K562 treated with DMSO at 1 percent for 12 hours (cell line): ENCODE results near the gene CD79B. TPM values are rescaled to one million over a fixed set of nuclear protein-coding genes. Genes with fewer than 3 reads are reported as not detected.

Experiments
- total RNA-seq: library from RNA; unstranded; fragments of 300-600 nt; gene quantifications from 2 replicates; pipeline ENCODE4 v1.2.3, GENCODE V29; 2022; ENCODE audit not compliant: insufficient read depth

Gene CD79B
- not detected in 2 replicates for total RNA-seq

DNA sequence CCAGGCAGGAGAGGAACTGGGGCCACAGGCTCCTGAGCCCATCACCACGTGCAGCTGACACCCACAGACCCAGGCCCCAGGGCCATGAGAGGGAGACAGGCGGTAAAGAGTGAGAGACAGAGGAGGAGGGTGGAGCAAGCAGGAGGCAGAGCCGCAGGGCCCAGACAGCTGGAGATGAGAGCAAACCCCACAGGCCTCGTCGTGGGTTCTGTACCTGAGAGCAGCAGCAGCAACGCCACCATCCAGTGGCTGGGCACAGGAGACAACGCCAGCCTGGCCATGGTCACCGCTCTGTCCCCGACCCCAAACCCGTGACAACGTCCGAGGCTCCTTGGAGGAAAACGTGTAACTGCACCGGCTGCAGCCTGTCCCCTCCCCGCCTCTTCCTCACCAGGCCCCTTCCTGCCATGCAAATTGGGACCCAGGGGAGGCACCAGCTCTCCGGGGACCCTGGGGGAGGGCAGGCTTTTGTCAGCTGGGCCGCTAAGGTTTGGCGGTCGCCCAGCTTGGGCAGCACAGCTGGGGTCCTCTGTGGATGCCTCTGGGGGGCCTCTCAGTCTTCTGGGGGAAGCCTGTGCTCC lies at the start of gene CD79B:
Gene CD79B (minus strand): TSS at position 351 of the 581 bp plus-strand sequence. CDS start 70 bp downstream, at position 281.

DNA sequence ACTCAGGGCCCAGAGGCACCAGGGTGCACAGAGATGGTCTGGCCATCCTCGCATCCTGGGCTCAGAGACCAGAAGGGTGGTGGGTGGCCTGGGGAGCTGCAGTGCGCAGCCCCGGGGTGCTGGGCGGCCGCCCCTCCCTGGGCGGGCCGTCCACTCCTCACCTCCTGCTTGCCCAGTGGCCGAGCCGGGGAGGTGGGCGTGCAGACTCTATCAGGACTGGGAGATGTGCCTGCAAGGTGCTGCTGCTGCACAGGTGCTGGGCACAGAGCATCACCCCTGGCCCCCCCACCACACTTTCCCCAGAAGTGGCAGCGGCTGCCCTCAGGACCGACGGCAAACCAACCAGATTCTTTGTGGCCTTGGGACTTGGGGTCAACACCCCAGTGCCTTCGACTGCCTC lies 40.7 kb upstream of the CD79B start, which contains the start of gene SCN4A:
Gene SCN4A (minus strand): TSS at position 123 of the 400 bp plus-strand sequence. CDS start 77 bp downstream, at position 46.

DNA sequence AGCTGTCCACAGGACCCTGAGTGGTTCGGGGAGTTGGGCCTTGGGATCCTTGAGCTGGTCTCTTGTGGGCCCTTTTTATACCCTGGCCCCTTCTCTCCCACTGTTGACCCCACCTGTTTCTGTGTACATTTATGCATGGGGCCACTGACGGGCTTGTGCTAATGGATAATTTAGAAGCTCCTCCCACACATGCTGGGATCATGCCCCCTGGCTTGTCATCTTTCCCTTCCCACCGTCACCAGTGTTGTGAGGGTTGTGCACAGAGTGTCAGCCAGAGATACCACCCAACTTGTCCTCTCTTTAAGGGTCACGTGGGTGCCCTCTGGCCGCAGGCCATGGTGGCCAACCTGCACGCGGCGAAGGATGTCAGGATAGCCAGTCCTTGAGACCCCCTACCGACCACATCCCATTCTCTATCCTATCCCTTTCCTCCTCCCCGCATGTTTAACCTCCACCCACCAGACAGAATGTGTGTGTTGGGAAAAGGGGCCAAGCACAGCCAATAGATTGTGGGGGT lies 13.3 kb downstream of the CD79B start, which contains the start of gene GH1:
Gene GH1 (minus strand): TSS at position 51 of the 517 bp plus-strand sequence. CDS start 63 bp downstream, outside the sequence.

DNA sequence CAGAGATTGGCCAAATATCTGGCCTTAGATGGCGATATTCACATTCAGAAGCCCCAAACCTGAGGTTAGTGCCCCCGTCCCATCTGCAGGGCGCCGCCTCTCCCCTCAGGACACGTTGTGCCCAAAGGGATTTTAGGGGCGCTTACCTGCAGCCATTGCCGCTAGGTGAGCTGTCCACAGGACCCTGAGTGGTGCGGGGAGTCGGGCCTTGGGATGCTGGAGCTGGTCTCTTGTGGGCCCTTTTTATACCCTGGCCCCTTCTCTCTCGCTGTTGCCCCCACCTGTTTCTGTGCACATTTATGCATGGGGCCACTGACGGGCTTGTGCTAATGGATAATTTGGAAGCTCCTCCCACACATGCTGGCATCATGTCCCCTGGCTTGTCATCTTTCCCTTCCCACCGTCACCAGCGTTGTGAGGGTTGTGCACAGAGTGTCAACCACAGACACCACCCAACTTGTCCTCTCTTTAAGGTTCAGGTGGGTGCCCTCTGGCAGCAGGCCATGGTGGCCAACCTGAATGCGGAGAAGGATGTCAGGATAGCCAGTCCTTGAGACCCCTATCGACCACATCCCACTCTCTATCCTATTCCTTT lies 21.0 kb downstream of the CD79B start, which contains the start of gene CSHL1:
Gene CSHL1 (minus strand): TSS at position 218 of the 595 bp plus-strand sequence. CDS start 62 bp downstream, at position 156.

DNA sequence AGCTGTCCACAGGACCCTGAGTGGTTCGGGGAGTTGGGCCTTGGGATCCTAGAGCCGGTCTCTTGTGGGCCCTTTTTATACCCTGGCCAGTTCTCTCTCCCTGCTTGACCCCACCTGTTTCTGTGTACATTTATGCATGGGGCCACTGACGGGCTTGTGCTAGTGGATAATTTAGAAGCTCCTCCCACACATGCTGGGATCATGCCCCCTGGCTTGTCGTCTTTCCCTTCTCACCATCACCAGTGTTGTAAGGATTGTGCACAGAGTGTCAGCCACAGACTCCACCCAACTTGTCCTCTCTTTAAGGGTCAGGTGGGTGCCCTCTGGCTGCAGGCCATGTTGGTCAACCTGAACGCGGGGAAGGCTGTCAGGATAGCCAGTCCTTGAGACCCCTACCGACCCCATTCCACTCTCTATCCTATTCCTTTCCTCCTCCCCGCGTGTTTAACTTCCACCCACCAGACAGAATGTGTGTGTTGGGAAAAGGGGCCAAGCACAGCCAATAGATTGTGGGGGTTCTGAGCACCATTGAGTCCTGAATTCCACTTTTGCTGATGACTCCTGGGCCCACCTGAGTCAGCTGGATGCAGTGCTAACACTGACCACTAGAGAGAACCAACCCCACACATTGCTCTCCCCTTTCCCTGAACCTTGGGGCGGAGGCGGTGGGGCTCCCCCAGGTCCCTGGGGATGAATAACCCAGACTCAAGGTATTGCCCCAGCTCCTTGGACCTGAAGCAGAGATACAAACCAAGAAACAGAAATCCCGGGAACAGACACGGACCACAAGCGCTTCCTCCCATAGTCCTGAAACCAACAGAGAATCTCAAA lies 35.4 kb downstream of the CD79B start, which contains the start of gene CSH1:
Gene CSH1 (minus strand): TSS at position 51 of the 831 bp plus-strand sequence. CDS start 63 bp downstream, outside the sequence.

DNA sequence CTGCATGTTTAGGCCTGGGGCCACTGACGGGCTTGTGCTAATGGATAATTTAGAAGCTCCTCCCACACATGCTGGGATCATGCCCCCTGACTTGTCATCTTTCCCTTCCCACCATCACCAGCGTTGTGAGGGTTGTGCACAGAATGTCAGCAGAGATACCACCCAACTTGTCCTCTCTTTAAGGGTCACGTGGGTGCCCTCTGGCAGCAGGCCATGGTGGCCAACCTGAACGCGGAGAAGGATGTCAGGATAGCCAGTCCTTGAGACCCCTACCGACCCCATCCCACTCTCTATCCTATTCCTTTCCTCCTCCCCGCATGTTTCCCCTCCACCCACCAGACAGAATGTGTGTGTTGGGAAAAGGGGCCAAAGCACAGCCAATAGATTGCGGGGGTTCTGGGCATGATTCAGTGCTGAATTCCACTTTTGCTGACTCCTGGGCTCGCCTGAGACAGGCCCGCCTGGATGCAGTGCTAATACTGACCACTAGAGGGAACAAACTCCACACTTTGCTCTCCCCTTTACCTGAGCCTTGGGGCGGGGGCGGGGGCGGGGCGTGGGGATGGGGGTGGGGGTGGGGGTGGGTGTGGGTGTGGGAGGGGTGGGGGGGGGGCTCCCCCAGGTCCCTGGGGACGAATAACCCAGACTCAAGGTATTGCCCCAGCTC lies 50.1 kb downstream of the CD79B start, which contains the start of gene GH2:
Gene GH2 (minus strand): TSS at position 10 of the 667 bp plus-strand sequence. CDS start 143 bp downstream, outside the sequence.

Other genes with a start within 250 kb of the CD79B start
- 3.1 and 3.3 TPM in 2 replicates for gene LIMD2, start 232.2 kb downstream of the CD79B start, total RNA-seq
- gene STRADA, start 190.5 kb downstream of the CD79B start, total RNA-seq = 24.8 and 42.2 TPM in 2 replicates
- 29.2 and 72.5 TPM in 2 replicates for gene CCDC47, start 158.7 kb downstream of the CD79B start, total RNA-seq
- gene DDX42, start 158.2 kb downstream of the CD79B start, total RNA-seq = 21.4 and 68.9 TPM in 2 replicates
- 136 and 182 TPM in 2 replicates for gene PSMC5, start 104.9 kb downstream of the CD79B start, total RNA-seq
- gene FTSJ3, start 104.7 kb downstream of the CD79B start, total RNA-seq = 16.3 and 27.0 TPM in 2 replicates
- 58.2 and 91.2 TPM in 2 replicates for gene SMARCD2, start 89.6 kb downstream of the CD79B start, total RNA-seq
- 0.41 TPM in 1 of 2 replicates, not detected in the other for gene CSH2, start 58.7 kb downstream of the CD79B start, total RNA-seq
- not detected in 2 replicates for gene GH2, start 50.4 kb downstream of the CD79B start, total RNA-seq
- not detected in 2 replicates for gene CSH1, start 35.8 kb downstream of the CD79B start, total RNA-seq
- gene CSHL1, start 21.1 kb downstream of the CD79B start, total RNA-seq = not detected in 2 replicates
- gene GH1, start 13.5 kb downstream of the CD79B start, total RNA-seq = not detected in 2 replicates
- gene SCN4A, start 40.6 kb upstream of the CD79B start, total RNA-seq = 0.22 and 0.44 TPM in 2 replicates
- 0.81 and 3.2 TPM in 2 replicates for gene PRR29, start 66.0 kb upstream of the CD79B start, total RNA-seq
- 40.6 and 54.9 TPM in 2 replicates for gene ICAM2, start 88.3 kb upstream of the CD79B start, total RNA-seq
- gene ERN1, start 197.8 kb upstream of the CD79B start, total RNA-seq = 7.9 and 18.9 TPM in 2 replicates